BJ (cell line): ENCODE results near the gene RBM14. TPM values are rescaled to one million over a fixed set of nuclear protein-coding genes. Genes with fewer than 3 reads are reported as not detected.
A peak's percentile ranks its signal among the peaks of the same experiment; 100 is the strongest.

Experiments
- CTCF ChIA-PET: fragments of 350-600 bp; formaldehyde crosslinking; extraction: SDS; loops from one replicate; lab custom pipeline; 2021; ENCODE audit warnings: antibody characterized with exemption, inconsistent platforms; lab: Yijun Ruan, JAX
- POLR2A ChIA-PET: fragments of 300-600 bp; sonication (Branson Sonifier 250); formaldehyde crosslinking; extraction: SDS; loops from one replicate; lab custom pipeline; 2021; ENCODE audit warnings: antibody characterized with exemption; lab: Charles Lee
- DNase-seq: peaks from one replicate; pipeline ENCODE4 v3.0.0-alpha.2; 2011; ENCODE audit warnings: low read depth
- H3K27me3 ChIP-seq: 2 replicates; pipeline ENCODE4 v1.6.0; 2011; ENCODE audit warnings: low read length; ENCODE audit not compliant: control insufficient read depth, insufficient read depth
- H3K36me3 ChIP-seq: 2 replicates; pipeline ENCODE4 v1.5.1; 2011; ENCODE audit warnings: low read length; ENCODE audit not compliant: control insufficient read depth, insufficient read depth
- H3K4me3 ChIP-seq: 2 replicates; pipeline ENCODE4 v1.5.1; 2011; ENCODE audit warnings: low read depth, mild to moderate bottlenecking, control low read depth, low read length
- polyA minus RNA-seq: library from RNA; depleted of rRNA, polyadenylated mRNA; stranded (reverse); fragments of >200 nt; gene quantifications from 2 replicates; pipeline ENCODE4 v1.2.3, GENCODE V29; 2011; rRNA and poly(A)+ RNA removed
- polyA plus RNA-seq: library from polyadenylated mRNA; depleted of rRNA; stranded (reverse); fragments of >200 nt; gene quantifications from 2 replicates; pipeline ENCODE4 v1.2.3, GENCODE V29; 2011; rRNA removed
- TF ChIP-seq, protein P1 (sequence below): IDR thresholded peaks from 2 replicates; pipeline ENCODE4 v1.5.1; 2011; ENCODE audit warnings: low read depth, mild to moderate bottlenecking, control low read depth, inconsistent platforms, low read length, moderate library complexity; ENCODE audit not compliant: insufficient read depth

Gene RBM14, protein sequence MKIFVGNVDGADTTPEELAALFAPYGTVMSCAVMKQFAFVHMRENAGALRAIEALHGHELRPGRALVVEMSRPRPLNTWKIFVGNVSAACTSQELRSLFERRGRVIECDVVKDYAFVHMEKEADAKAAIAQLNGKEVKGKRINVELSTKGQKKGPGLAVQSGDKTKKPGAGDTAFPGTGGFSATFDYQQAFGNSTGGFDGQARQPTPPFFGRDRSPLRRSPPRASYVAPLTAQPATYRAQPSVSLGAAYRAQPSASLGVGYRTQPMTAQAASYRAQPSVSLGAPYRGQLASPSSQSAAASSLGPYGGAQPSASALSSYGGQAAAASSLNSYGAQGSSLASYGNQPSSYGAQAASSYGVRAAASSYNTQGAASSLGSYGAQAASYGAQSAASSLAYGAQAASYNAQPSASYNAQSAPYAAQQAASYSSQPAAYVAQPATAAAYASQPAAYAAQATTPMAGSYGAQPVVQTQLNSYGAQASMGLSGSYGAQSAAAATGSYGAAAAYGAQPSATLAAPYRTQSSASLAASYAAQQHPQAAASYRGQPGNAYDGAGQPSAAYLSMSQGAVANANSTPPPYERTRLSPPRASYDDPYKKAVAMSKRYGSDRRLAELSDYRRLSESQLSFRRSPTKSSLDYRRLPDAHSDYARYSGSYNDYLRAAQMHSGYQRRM
- polyA plus RNA-seq (16.9 and 18.6 TPM in 2 replicates), polyA minus RNA-seq (15.7 and 17.3 TPM in 2 replicates)

DNA sequence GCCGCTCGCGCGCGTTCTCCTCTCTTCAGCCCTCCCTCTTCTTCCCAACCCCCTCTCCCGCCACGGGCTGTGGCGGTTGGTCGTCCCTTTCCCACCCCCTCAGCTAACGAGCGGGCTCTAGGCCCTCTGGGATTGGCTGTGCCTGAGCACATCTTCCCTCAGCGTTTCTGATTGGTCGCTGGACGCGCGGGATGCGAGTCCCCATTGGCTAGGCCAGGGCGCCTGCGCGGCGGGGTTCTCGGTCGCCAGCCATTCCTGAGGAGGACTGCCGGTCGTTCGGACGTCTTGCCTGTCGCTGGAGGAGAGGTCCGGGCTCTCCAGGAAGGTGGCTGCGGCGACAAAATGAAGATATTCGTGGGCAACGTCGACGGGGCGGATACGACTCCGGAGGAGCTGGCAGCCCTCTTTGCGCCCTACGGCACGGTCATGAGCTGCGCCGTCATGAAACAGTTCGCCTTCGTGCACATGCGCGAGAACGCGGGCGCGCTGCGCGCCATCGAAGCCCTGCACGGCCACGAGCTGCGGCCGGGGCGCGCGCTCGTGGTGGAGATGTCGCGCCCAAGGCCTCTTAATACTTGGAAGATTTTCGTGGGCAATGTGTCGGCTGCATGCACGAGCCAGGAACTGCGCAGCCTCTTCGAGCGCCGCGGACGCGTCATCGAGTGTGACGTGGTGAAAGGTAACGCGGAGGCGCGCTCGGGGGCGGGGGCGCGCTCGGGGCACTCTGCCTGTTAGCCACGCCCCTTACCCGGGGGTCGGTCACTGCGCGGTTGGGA lies at the start of gene RBM14:
Gene RBM14 (plus strand): TSS at position 252 of the 776 bp plus-strand sequence. CDS start 91 bp downstream, at position 343.
- no peaks in the 10 kb centered on the region for H3K27me3 ChIP-seq
- peak; percentile 94 for DNase-seq
- ChIA-PET CTCF (interaction anchor here (0.6 kb wide), 1 partner anchor 14 kb away, joined by 3 read pairs; no protein-coding TSS in a partner anchor), POLR2A (interaction anchor here (0.6 to 1.5 kb wide), 4 partner anchors 12 to 423 kb away, joined by 3 to 8 read pairs (median 4); partner anchors contain the start of gene RBM4)
- H3K36me3 ChIP-seq = no peaks in the 10 kb centered on the region
- TF ChIP-seq, protein P1, sequence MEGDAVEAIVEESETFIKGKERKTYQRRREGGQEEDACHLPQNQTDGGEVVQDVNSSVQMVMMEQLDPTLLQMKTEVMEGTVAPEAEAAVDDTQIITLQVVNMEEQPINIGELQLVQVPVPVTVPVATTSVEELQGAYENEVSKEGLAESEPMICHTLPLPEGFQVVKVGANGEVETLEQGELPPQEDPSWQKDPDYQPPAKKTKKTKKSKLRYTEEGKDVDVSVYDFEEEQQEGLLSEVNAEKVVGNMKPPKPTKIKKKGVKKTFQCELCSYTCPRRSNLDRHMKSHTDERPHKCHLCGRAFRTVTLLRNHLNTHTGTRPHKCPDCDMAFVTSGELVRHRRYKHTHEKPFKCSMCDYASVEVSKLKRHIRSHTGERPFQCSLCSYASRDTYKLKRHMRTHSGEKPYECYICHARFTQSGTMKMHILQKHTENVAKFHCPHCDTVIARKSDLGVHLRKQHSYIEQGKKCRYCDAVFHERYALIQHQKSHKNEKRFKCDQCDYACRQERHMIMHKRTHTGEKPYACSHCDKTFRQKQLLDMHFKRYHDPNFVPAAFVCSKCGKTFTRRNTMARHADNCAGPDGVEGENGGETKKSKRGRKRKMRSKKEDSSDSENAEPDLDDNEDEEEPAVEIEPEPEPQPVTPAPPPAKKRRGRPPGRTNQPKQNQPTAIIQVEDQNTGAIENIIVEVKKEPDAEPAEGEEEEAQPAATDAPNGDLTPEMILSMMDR = no peak
- peak within 1 kb of the TSS; percentile 96 for H3K4me3 ChIP-seq

DNA sequence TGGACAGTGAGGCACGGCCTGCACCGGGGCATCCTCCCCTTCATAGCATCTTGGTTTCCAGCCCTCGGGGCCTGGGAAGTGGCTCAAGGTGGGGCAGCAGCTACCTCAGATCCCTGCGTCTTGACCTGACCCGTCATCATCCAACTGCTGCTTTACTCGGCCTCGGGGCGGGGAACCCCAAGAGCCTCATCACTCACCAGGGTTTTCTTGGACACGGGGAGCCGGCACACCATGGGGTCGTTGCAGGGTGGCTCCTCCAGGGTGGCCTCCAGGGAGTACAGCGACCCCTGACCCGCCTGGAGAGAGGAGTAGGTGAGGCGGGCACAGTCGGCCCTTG lies 48.7 kb upstream of the RBM14 start:
- ChIA-PET POLR2A (no interaction called here), CTCF (interaction anchor here (1.0 to 3.3 kb wide), 3 partner anchors 10 to 128 kb away, joined by 3 to 18 read pairs (median 11); partner anchors contain the start of gene RBM4B)
- H3K27me3 ChIP-seq = no peaks in the 10 kb centered on the region
- no peak for DNase-seq
- peaks cover 3% of the 10 kb centered on the region for H3K36me3 ChIP-seq
- TF ChIP-seq, protein P1 = no peak
- H3K4me3 ChIP-seq = peak overlapping the region; percentile 45

DNA sequence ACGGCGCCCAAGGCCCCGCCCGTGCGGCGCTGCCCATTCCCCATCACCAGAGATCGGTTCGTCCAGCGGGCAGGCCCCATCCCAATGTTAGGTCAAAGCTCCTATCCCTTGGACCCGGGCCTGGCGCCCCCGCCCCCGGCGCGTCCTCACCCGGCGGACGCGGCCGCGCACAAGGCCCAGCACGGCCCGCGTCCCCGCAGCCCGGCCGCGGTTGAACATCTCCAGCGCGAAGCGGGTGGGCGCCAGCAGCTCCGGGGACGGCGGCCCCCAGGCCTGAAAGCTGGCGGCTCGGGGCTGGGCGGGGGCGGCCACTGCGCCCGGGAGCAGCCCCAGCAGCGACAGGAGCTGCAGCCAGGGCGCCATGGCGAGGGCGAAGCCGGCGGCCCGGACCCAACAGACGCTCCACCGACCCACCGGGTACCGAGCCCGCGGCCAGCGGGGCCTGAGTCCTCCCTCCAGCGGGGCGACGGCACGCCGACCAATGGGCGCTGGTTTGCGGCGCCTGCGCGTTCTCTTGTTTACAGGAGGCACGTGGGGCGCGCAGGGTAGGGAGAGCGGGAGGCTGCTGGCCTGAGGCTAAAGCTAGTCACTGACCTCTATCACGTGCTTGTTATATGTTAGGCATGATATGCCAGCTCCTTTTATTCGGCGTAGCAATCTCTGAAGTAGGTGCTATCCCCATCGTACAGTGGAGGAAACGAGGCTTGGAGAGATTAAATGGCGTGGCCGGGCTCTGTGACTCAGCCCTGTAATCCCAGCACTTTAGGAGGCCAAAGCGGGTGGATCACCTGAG lies 48.1 kb upstream of the RBM14 start, which contains the start of gene CTSF:
Gene CTSF (minus strand): TSS at position 483 of the 793 bp plus-strand sequence. CDS start 120 bp downstream, at position 363.
- CTCF ChIA-PET = interaction anchor here (1.0 to 3.3 kb wide), 6 partner anchors 10 to 127 kb away, joined by 3 to 18 read pairs (median 6); partner anchors contain the start of genes ACTN3, RBM4B and ZDHHC24
- H3K4me3 ChIP-seq = peak within 1 kb of the TSS; percentile 45

DNA sequence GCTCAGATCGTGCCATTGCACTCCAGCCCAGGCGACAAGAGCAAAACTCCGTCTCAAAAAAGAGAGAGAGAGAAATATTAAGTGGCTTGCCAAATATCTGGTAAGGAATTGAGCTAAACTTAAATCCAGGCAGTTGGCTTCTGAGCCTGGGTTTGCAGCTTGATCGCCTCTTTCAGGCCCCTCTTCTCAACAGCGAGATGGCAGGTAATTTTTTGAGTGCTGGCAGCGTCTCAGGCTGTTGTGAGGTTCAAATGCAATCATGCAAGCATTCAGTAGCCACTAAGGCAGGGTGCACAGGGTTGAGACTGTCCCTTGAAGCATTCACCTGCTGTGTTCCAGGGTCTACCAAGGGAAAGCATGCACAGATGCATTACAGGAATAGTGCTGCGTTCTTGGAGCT lies 47.4 kb upstream of the RBM14 start:
- TF ChIP-seq, protein P1 = no peak
- Histone ChIP-seq H3K4me3 (no peak overlapping the region), H3K36me3 (peaks cover 3% of the 10 kb centered on the region), H3K27me3 (no peaks in the 10 kb centered on the region)
- no peak for DNase-seq
- ChIA-PET CTCF (interaction anchor here (1.5 to 3.3 kb wide), 5 partner anchors 9 to 113 kb away, joined by 4 to 18 read pairs (median 7); partner anchors contain the start of genes ACTN3, RBM4B and ZDHHC24), POLR2A (no interaction called here)

More for the DNA sequence above, 48.1 kb upstream of the RBM14 start, which contains the start of gene CTSF:
- Histone ChIP-seq H3K36me3 (peaks cover 3% of the 10 kb centered on the region), H3K27me3 (no peaks in the 10 kb centered on the region)
- no peak for DNase-seq
- TF ChIP-seq, protein P1 = no peak
- POLR2A ChIA-PET = no interaction called here
